HuH-7 (cell line): Measurements from ENCODE around the gene DNM3.

ENCODE experiments used
- DNase-seq: peaks from one replicate; pipeline ENCODE4 v3.0.0; 2011; ENCODE audit warnings: low spot score

The DNM3 gene

GRCh38 chr1:172140591-172140990 lies 299.3 kb downstream of the DNM3 start:
- no peak for DNase-seq

GRCh38 chr1:172141341-172141881 lies 300.1 kb downstream of the DNM3 start:
- DNase-seq = no peak

GRCh38 chr1:172142324-172142723 lies 301.0 kb downstream of the DNM3 start:
- no peak for DNase-seq

GRCh38 chr1:172143384-172144055 lies 302.2 kb downstream of the DNM3 start:
- DNase-seq = no peak

GRCh38 chr1:172144445-172145061 lies 303.3 kb downstream of the DNM3 start:
- no peak for DNase-seq

GRCh38 chr1:172145231-172145651 lies 303.9 kb downstream of the DNM3 start:
- DNase-seq = no peak

- DNase-seq = no peak
Observed at GRCh38 chr1:172145656-172146055, 304.4 kb downstream of the DNM3 start.

GRCh38 chr1:172146141-172146850 lies 305.0 kb downstream of the DNM3 start:
- DNase-seq = no peak

GRCh38 chr1:172147541-172147940 lies 306.2 kb downstream of the DNM3 start:
- no peak for DNase-seq

GRCh38 chr1:172148213-172148612 lies 306.9 kb downstream of the DNM3 start:
- DNase-seq = no peak

- DNase-seq = no peak
Observed at GRCh38 chr1:172148707-172149106, 307.4 kb downstream of the DNM3 start.

GRCh38 chr1:172149346-172149745 lies 308.0 kb downstream of the DNM3 start:
- DNase-seq = no peak

GRCh38 chr1:172154551-172154950 lies 313.3 kb downstream of the DNM3 start:
- DNase-seq = no peak

- DNase-seq = no peak
Observed at GRCh38 chr1:172155766-172156165, 314.5 kb downstream of the DNM3 start.

- no peak for DNase-seq
Observed at GRCh38 chr1:172162236-172162635, 320.9 kb downstream of the DNM3 start.

GRCh38 chr1:172163498-172164215 lies 322.4 kb downstream of the DNM3 start:
- no peak for DNase-seq

GRCh38 chr1:172165403-172165802 lies 324.1 kb downstream of the DNM3 start:
- DNase-seq = no peak

- DNase-seq = no peak
Observed at GRCh38 chr1:172167796-172168596, 326.7 kb downstream of the DNM3 start.

GRCh38 chr1:172168597-172168872 lies 327.2 kb downstream of the DNM3 start:
- no peak for DNase-seq

- no peak for DNase-seq
Observed at GRCh38 chr1:172169836-172170235, 328.5 kb downstream of the DNM3 start.

- DNase-seq = no peak
Observed at GRCh38 chr1:172172352-172172831, 331.1 kb downstream of the DNM3 start.

GRCh38 chr1:172176206-172176605 lies 334.9 kb downstream of the DNM3 start:
- no peak for DNase-seq
